ENCODE measurements around the gene FILIP1L. TPM values are rescaled to one million over a fixed set of nuclear protein-coding genes. Genes with fewer than 3 reads are reported as not detected.
"Not testable (repeated sequence)": the region's sequence is repeated elsewhere in the genome, so short reads cannot be mapped to it uniquely, and the experiment has no call there.

The FILIP1L gene
- total RNA-seq, 1 donor from 2014 or later, result 5.0 TPM

GRCh38 chr3:100075851-100076730 lies 38.2 kb downstream of the FILIP1L start:
- intact Hi-C loops (cut with micrococcal nuclease), result loop anchor here (10.0 kb wide), 1 partner anchor 519 kb away; no protein-coding TSS in a partner anchor

- intact Hi-C loops (cut with micrococcal nuclease), result loop anchor here (10.0 kb wide), 1 partner anchor 520 kb away; no protein-coding TSS in a partner anchor
Measured at GRCh38 chr3:100075196-100075595, 39.1 kb downstream of the FILIP1L start.

- intact Hi-C loops (cut with micrococcal nuclease), result loop anchor here (1.0 to 10.0 kb wide), 5 partner anchors 7 to 521 kb away; partner anchors contain the start of genes LNP1 and TOMM70
Measured at GRCh38 chr3:100073714-100074307, 40.5 kb downstream of the FILIP1L start.

GRCh38 chr3:100073049-100073713 lies 41.1 kb downstream of the FILIP1L start:
- intact Hi-C loops (cut with micrococcal nuclease), result loop anchor here (1.0 to 10.0 kb wide), 5 partner anchors 8 to 522 kb away; partner anchors contain the start of genes LNP1 and TOMM70

GRCh38 chr3:100072326-100073048 lies 41.8 kb downstream of the FILIP1L start:
- intact Hi-C loops (cut with micrococcal nuclease), result loop anchor here (1.0 to 10.0 kb wide), 5 partner anchors 9 to 522 kb away; partner anchors contain the start of genes LNP1 and TOMM70

- intact Hi-C loops (cut with micrococcal nuclease), result loop anchor here (1.0 to 5.0 kb wide), 4 partner anchors 21 to 237 kb away; no protein-coding TSS in a partner anchor
Measured at GRCh38 chr3:100069472-100069871, 44.8 kb downstream of the FILIP1L start.

GRCh38 chr3:100068826-100069225 lies 45.5 kb downstream of the FILIP1L start:
- intact Hi-C loops (cut with micrococcal nuclease), result loop anchor here (1.0 to 5.0 kb wide), 4 partner anchors 21 to 237 kb away; no protein-coding TSS in a partner anchor

GRCh38 chr3:100067589-100067988 lies 46.7 kb downstream of the FILIP1L start:
- intact Hi-C loops (cut with micrococcal nuclease), result loop anchor here (5.0 kb wide), 1 partner anchor 235 kb away; no protein-coding TSS in a partner anchor

- intact Hi-C loops (cut with micrococcal nuclease), result loop anchor here (5.0 kb wide), 1 partner anchor 33 kb away; no protein-coding TSS in a partner anchor
Measured at GRCh38 chr3:100063929-100064461, 50.3 kb downstream of the FILIP1L start.

- intact Hi-C loops (cut with micrococcal nuclease), result loop anchor here (5.0 kb wide), 1 partner anchor 35 kb away; no protein-coding TSS in a partner anchor
Measured at GRCh38 chr3:100062665-100063064, 51.6 kb downstream of the FILIP1L start.

GRCh38 chr3:100060685-100061484 lies 53.4 kb downstream of the FILIP1L start:
- intact Hi-C loops (cut with micrococcal nuclease), result loop anchor here (5.0 kb wide), 1 partner anchor 36 kb away; no protein-coding TSS in a partner anchor

GRCh38 chr3:100059472-100059871 lies 54.8 kb downstream of the FILIP1L start:
- intact Hi-C loops (cut with micrococcal nuclease), result no loop called here

- intact Hi-C loops (cut with micrococcal nuclease), result no loop called here
Measured at GRCh38 chr3:100057716-100058575, 56.4 kb downstream of the FILIP1L start.

GRCh38 chr3:100053951-100054620 lies 60.2 kb downstream of the FILIP1L start:
- intact Hi-C loops (cut with micrococcal nuclease), result no loop called here

GRCh38 chr3:100051513-100051912 lies 62.8 kb downstream of the FILIP1L start:
- intact Hi-C loops (cut with micrococcal nuclease), result not testable (repeated sequence)

GRCh38 chr3:100048248-100048647 lies 66.1 kb downstream of the FILIP1L start:
- intact Hi-C loops (cut with micrococcal nuclease), result no loop called here

GRCh38 chr3:100047455-100048141 lies 66.7 kb downstream of the FILIP1L start:
- intact Hi-C loops (cut with micrococcal nuclease), result no loop called here
